GM19455 (cell line): Measurements from ENCODE around the gene KLHL29.

Experiments
- ATAC-seq: cut with Tn5 transposase; IDR thresholded peaks from one replicate; pipeline ENCODE4 v1.9.1; 2021; ENCODE audit not compliant: unreplicated experiment

The KLHL29 gene

GRCh38 chr2:23601301-23601965 lies 216.5 kb downstream of the KLHL29 start:
- no peak for ATAC-seq

DNA sequence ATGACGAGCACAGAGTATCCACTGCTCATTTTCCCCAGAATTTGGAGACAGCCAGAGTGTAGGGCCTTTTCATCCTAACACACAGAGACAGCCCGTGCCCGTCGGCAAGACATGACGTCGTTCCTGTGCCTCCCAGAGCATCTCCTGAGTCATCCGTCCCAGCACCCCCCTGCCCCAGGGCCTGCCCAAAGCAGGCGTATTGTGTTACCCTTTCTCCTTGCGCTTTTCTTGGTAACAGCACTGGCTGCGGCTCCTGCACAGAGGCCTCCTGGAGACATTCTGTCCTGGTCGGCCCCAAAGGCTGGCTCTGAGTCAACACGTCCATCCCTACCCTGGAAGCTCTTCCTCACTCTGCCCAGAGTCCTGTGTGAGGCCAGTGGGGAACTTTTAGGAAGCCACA lies 217.1 kb downstream of the KLHL29 start:
- ATAC-seq, result no peak

- no peak for ATAC-seq
Measured at GRCh38 chr2:23603156-23603555, 218.2 kb downstream of the KLHL29 start.

GRCh38 chr2:23603581-23603980 lies 218.6 kb downstream of the KLHL29 start:
- no peak for ATAC-seq

DNA sequence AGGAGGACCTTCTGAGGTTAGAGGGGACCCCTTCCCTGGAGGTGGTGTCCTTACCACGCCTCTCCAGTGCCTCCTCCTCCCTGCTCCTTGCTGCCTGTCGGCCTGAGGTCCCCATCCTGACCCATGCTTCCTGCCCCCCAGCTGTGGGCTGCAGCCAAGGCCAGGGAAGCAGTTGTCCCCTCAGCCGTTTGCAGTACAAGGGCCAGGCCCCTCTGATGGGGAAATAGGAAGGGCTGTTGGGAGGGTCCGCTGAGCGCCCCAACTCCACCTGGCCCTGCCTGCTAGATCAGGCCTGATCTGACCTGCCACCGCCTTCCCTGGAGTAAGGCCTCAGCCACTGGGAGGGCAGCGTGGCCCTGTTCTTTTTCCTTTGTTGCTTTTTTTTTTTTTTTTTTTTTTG lies 219.8 kb downstream of the KLHL29 start:
- no peak for ATAC-seq

DNA sequence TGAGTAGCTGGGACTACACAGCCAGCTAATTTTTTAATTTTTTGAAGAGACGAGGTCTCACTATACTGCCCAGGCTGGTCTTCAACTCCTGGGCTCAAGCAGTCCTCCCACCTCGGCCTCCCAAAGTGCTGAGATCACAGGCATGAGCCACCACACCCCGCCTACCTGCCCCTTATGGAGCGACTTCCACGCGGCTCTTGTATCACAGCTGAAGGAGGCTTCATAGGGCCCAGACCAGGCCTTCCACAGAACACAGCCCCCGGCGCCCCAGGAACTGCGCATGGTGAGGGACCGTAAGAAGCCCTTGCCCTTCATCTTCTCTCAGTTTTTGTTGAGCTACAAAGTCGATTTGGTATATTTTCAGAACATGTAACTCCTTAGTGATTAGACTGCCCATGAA lies 220.3 kb downstream of the KLHL29 start:
- ATAC-seq, result no peak

DNA sequence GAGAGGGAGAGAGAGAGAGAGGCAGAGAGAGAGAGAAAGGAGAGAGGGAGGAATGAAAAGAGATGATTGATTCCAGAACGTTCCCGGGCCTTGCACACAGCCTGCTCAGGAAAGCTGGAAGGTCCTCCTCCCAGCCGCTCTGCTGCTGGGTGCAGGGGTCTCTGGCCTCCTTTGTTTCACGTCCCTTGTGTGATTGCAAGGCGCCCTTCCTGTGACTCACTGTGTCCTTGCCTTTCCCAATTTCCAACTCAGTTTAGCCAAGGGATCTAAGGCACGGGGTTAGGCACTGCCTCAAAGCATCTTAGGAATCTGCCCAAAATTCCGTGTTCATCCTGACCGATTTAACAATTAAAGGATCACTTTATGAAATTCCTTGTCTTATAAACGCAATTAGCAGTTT lies 221.2 kb downstream of the KLHL29 start:
- no peak for ATAC-seq

DNA sequence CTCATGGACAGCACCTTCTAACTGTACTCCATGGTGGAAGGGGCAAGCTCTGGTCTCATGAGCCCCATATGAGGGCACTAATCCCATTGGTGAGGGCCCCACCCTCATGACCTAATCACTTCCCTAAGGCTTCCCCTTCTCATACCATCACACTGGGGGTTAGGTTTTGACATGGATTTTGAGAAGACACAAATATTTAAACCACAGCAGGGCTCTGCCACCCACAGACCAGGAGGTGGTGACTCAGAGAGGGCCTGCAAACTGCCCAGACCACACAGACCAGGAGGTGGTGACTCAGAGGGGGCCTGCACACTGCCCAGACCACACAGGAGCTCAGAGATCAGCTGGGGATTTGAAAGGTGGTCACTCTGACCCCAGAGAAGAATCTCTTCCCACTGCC lies 222.0 kb downstream of the KLHL29 start:
- ATAC-seq, result no peak

DNA sequence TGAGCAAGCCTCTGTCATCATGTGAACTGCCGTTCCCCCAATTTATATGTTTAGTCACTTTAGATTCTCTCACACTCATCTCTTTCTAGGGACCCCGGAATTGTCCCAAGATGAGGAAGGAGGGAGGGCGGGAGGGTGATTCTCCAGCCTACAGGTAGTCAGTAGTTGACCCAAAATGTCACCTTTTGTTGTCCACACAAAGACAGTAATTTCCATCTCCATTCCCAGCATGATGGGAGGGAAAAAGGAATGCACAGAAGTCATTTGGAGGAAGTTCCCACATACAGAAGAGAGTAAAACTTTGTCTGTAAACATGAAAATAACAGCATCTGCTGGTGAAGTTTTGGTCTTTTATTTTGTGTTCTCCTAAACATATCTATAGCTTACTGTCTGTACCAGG lies 222.9 kb downstream of the KLHL29 start:
- ATAC-seq, result no peak

DNA sequence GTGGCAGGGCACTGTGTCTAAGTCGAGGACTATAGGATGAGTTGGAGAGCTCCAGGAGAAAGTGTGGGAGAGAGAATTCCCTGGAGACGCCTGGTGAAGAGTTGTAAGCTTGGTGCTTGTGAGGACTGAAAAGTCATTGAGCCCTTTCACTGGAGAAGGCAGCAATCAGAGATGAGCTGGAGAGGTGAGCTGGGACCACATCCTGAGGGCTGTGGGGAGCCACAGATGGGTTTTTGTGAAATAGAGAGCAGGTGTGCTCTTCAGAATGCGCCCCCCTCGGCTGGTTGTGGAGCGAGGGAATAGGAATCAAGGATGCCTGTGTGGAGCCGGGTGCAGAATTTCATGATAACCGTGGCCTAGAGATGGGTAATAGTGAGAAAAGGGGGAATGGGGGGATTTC lies 224.3 kb downstream of the KLHL29 start:
- no peak for ATAC-seq

GRCh38 chr2:23611839-23612238 lies 226.9 kb downstream of the KLHL29 start:
- ATAC-seq, result no peak

- no peak for ATAC-seq
Measured at GRCh38 chr2:23614701-23615100, 229.7 kb downstream of the KLHL29 start.

- ATAC-seq, result no peak
Measured at GRCh38 chr2:23615216-23616020, 230.4 kb downstream of the KLHL29 start.

GRCh38 chr2:23616630-23617029 lies 231.7 kb downstream of the KLHL29 start:
- no peak for ATAC-seq

GRCh38 chr2:23617167-23617810 lies 232.3 kb downstream of the KLHL29 start:
- no peak for ATAC-seq

GRCh38 chr2:23617811-23618215 lies 232.8 kb downstream of the KLHL29 start:
- ATAC-seq, result no peak

GRCh38 chr2:23618265-23618664 lies 233.3 kb downstream of the KLHL29 start:
- ATAC-seq, result no peak

DNA sequence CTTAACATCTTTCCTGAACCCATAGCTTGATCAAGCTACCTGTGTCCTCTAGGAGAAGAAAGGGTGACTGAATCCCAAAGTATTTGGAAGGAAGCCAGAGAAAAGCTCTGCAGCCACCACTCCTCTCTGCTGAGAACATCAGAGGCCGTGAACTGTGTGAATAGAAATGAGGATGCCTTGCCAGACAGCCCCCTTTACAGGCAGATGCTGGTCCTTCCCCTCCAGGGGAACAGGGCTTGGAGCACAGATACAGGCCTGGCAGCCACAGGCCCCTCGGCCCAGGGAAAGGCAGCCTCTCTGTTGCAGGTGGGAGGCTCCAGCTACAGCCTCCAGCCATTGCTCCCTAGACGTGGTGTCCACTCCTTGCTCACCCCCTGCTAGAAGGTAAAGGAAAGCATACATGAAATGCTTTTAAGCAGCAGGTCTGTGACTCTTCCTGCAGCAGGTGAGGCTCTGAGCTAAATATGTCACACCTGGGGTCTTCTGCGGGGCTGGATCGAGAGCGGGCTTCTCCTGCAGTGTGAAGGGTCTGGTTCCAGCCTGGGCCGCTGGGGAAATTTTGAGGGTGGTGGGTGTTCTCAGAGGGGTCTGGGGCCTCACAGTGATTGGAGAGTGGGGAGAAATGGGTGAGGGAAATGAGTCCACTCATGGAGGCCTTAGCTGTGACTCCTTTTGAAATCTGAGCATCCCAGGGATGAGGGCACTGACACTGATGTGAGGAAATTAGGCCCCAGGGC lies 234.0 kb downstream of the KLHL29 start:
- ATAC-seq, result no peak

DNA sequence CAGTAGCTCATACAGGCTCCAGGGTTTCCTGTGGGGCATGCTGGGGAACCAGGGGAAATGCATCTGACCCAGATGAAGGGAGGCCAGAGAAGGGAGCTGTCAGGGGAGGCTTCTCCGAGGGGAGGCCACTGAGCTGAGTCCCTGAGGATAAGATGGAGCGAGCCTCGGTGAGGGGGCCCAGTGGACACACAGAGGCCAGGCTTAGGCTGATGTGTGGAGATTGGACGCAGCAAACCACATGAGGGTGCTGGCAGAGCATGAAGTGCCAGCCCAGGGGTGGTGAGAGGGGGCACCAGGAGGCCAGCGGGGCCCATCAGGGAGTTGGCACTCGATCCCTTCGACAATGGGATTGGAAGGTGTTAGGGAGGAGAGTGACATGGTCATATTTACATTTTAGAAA lies 235.0 kb downstream of the KLHL29 start:
- no peak for ATAC-seq

GRCh38 chr2:23620841-23621341 lies 235.9 kb downstream of the KLHL29 start:
- ATAC-seq, result no peak

DNA sequence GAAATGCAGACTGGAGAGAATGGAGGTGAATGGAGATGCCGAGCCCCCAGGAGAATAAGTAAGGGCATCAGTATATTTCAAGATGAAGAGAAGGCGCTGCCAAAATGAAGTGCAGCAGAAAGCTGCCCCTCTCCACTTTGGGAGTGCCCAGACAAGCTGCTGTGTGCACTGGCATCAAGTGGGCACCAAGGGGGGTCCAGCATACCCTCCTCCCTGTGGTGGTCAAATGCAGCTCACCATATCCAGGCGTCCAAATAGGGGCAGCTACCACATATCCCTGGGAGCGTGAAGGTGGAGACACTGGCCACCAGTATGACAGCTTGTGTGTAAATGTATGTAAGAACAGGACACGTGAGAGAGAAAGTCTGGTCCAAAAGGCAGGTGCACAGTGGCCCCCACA lies 236.6 kb downstream of the KLHL29 start:
- ATAC-seq, result no peak
